ENCODE measurements around the gene PAPSS1.

- TF ChIP-seq CTCF (IDR thresholded peaks at IDR 0.05) (no peak), POLR2A (IDR thresholded peaks at IDR 0.05) (no peak)
Observed at GRCh38 chr4:107570952-107571351, 149.1 kb downstream of the PAPSS1 start.
